ENCODE measurements around the gene PTMS. TPM values are rescaled to one million over a fixed set of nuclear protein-coding genes. Genes with fewer than 3 reads are reported as not detected.
A peak's percentile ranks its signal among the peaks of the same experiment; 100 is the strongest.
"Not testable (repeated sequence)": the region's sequence is repeated elsewhere in the genome, so short reads cannot be mapped to it uniquely, and the experiment has no call there.

PTMS gene
- total and polyA plus RNA-seq, 3 donors from 2014 or later, result 53.4 to 185 (median 64.3) TPM

- H3K4me1 ChIP-seq, result no peaks in the 10 kb centered on the region
- no peaks in the 10 kb centered on the region for H3K36me3 ChIP-seq (ENCODE audit: low read depth, missing control alignments)
- H3K4me3 ChIP-seq, result no peak overlapping the region
- no peaks in the 10 kb centered on the region for H3K9me3 ChIP-seq
- DNase-seq, result no peak
- H3K27me3 ChIP-seq, result no peaks in the 10 kb centered on the region
- no peak overlapping the region for H3K27ac ChIP-seq
- intact Hi-C loops (cut with DNase I; ENCODE audit: low total_unique reads), result no loop called here
- TF ChIP-seq POLR2A (IDR thresholded peaks at IDR 0.05) (no peak), CTCF (IDR thresholded peaks at IDR 0.05) (no peak)
- WGBS, 2 donors, result 71 to 73% methylated on average over 10 of the region's 10 CpGs
These were observed 31.4 kb upstream of the PTMS start for GRCh38 chr12:6734506-6735387.

GRCh38 chr12:6735448-6736191 is 30.5 kb upstream of the PTMS start:
- intact Hi-C loops (cut with DNase I; ENCODE audit: low total_unique reads), result no loop called here

GRCh38 chr12:6736754-6737153 is 29.4 kb upstream of the PTMS start:
- no peak for TF ChIP-seq POLR2A (IDR thresholded peaks at IDR 0.05)
- TF ChIP-seq CTCF (IDR thresholded peaks at IDR 0.05), result no peak
- Histone ChIP-seq H3K4me1 (no peaks in the 10 kb centered on the region), H3K9me3 (no peaks in the 10 kb centered on the region), H3K27me3 (no peaks in the 10 kb centered on the region), H3K36me3 (ENCODE audit: low read depth, missing control alignments) (no peaks in the 10 kb centered on the region), H3K27ac (no peak overlapping the region), H3K4me3 (no peak overlapping the region)
- no peak for DNase-seq
- intact Hi-C loops (cut with DNase I; ENCODE audit: low total_unique reads), result no loop called here
- 93 to 94% methylated on average over 5 of the region's 5 CpGs for WGBS, 2 donors

More at GRCh38 chr12:6735448-6736191, 30.5 kb upstream of the PTMS start:
- 41 to 52% methylated on average over 8 of the region's 8 CpGs for WGBS, 2 donors
- TF ChIP-seq CTCF (IDR thresholded peaks at IDR 0.05) (peak in 2 of 3 experiments; percentile 63 to 64), POLR2A (IDR thresholded peaks at IDR 0.05) (no peak)
- Histone ChIP-seq H3K27me3 (no peaks in the 10 kb centered on the region), H3K9me3 (no peaks in the 10 kb centered on the region), H3K27ac (no peak overlapping the region), H3K36me3 (ENCODE audit: low read depth, missing control alignments) (no peaks in the 10 kb centered on the region), H3K4me3 (no peak overlapping the region), H3K4me1 (no peaks in the 10 kb centered on the region)
- DNase-seq, result peak; percentile 82

- intact Hi-C loops (cut with DNase I; ENCODE audit: low total_unique reads); H3K27ac ChIP-seq; H3K36me3 ChIP-seq (ENCODE audit: low read depth, missing control alignments); H3K27me3 ChIP-seq; DNase-seq; H3K4me1 ChIP-seq; H3K4me3 ChIP-seq; H3K9me3 ChIP-seq: not testable (repeated sequence)
- 67 to 73% methylated on average over 12 of the region's 12 CpGs for WGBS, 2 donors
These were observed 24.1 kb upstream of the PTMS start for GRCh38 chr12:6742080-6742479.

GRCh38 chr12:6742834-6743233 is 23.3 kb upstream of the PTMS start:
- no peak for DNase-seq
- Histone ChIP-seq H3K27me3 (no peaks in the 10 kb centered on the region), H3K9me3 (no peaks in the 10 kb centered on the region), H3K4me1 (no peaks in the 10 kb centered on the region), H3K27ac (no peak overlapping the region), H3K36me3 (ENCODE audit: low read depth, missing control alignments) (no peaks in the 10 kb centered on the region), H3K4me3 (no peak overlapping the region)
- TF ChIP-seq CTCF (IDR thresholded peaks at IDR 0.05) (no peak), POLR2A (IDR thresholded peaks at IDR 0.05) (no peak)
- intact Hi-C loops (cut with DNase I; ENCODE audit: low total_unique reads), result no loop called here
- 82 to 85% methylated on average over 3 of the region's 3 CpGs for WGBS, 2 donors

- H3K27ac ChIP-seq; H3K9me3 ChIP-seq; H3K4me1 ChIP-seq; intact Hi-C loops (cut with DNase I; ENCODE audit: low total_unique reads); H3K4me3 ChIP-seq; H3K27me3 ChIP-seq; DNase-seq; H3K36me3 ChIP-seq (ENCODE audit: low read depth, missing control alignments): not testable (repeated sequence)
- WGBS, 2 donors, result 74 to 81% methylated on average over 7 of the region's 7 CpGs
These were observed 22.9 kb upstream of the PTMS start for GRCh38 chr12:6743300-6743699.

Data from testis (tissue), 3 donors.